Measurements from ENCODE around the gene POLR2A. TPM values are rescaled to one million over a fixed set of nuclear protein-coding genes. Genes with fewer than 3 reads are reported as not detected.
"Not testable (repeated sequence)": the region's sequence is repeated elsewhere in the genome, so short reads cannot be mapped to it uniquely, and the experiment has no call there.

Gene POLR2A
- total RNA-seq, 1 experiment from 2014 or later, result 11.3 TPM

- no peak for DNase-seq (ENCODE audit: low spot score)
Measured at GRCh38 chr17:7460850-7461660, 23.1 kb upstream of the POLR2A start.

DNA sequence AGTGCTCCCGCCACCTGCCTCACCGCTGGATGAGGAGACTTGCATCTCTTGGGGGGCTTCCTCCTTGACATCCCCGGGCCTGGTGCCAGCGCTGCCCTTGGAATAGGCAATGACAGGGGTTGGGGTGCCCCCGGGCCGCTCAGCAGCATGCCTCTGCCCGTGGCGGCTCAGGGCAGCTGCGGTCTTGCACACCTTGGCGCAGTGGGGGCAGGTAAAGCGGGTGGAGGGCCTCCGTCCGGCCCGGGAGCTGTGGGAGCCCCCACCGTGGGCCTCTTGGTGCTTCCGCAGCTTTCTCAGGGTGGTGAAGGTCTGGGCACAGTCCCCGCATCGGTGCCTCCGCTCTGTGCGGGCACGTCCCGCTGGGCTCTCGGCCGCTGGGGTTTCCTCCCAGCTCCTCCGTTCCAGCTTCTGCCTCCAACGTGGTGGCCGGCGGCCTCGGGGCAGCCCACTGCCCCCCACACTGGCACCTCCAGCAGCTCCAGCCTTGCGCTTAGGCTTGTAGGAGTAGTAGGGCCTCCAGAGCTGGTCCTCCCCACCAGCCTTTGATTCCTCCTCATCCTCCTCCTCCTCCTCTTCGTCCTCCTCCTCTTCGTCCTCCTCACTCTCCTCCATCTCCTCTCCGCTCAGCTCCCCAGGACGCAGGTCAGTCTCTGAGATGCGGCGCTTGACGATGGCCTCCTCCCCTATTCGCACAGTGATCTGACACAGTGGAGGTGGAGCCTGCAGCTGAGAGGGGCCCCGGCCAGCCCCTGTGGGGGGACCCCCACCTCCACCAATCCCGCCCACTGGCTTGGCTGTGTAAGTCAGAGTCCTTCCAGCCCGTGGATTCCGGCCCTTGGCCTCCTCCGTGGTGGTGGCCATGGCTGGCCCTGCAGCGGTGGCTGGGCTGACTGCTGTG, 21.4 kb upstream of the POLR2A start:
- no peak for DNase-seq (ENCODE audit: low spot score)

- DNase-seq (ENCODE audit: low spot score), result no peak
Measured at GRCh38 chr17:7463372-7463846, 20.8 kb upstream of the POLR2A start.

DNA sequence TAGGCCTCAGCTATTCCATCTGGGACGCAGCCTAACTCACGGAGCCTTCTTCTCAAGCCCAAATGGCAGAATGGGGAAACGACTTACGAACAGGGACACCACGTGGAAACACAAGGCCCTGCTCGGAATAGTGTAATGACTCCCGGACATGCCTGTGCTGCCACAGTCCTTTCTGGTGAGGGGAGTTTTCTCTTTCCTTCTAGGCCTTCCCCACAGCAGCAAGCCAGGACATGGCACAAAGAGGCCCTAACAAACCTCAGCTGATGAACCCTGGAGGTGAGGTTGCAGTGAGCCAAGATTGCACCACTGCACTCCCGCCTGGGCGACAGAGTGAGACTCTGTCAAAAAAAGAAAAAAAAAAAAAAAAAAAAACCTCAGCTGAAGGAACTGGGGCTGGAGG, 20.1 kb upstream of the POLR2A start:
- DNase-seq (ENCODE audit: low spot score), result no peak

DNA sequence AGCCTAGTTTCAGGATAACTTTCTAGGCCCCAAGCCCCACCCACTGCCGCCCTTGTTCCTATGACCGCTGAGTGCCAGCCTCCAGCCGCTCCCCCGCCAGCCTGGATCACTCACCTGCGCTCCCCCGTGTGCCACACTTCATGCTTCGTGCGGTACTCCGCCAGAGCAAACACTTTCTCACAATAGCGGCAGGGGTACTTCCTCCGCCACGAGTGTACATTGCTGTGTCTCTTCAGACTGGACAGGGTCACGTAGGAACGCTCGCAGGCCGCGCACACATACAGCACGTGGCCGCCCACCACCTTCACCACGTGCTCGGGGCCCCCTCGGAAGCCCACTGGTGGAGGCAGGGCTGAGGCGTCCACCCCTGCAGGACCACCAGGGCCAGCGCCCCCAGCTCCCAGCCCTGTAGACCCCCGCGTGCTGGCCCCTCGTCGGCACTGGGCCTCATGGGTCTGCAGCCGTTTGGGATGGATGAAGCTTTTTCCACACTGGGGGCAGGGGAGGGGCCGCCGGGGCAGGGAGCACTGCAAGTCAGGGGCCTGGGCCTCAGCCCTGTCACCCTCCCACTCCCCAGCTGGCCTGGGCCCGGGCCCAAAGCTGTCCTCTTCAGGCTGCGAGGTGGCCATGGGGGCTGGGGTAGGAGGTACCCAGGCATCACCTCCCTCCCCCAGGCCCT, 18.4 kb upstream of the POLR2A start:
- DNase-seq (ENCODE audit: low spot score), result no peak

DNA sequence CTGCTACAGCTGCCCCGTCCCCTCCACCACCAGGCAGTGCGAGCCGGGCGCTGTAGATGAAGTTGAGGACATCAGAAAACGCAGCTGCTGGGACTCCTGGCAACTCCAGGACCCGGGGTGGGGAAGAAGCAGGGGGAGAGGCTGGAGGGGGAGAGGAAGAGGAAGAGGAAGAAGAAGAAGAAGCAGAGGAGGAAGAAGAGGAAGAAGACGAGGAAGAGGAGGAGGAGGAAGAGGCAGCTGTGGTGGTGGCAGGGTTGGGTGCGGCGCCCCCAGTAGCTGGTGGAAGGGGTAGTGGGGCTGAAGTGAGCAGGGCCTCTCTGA, 17.9 kb upstream of the POLR2A start:
- DNase-seq (ENCODE audit: low spot score), result no peak

GRCh38 chr17:7466639-7467341, 17.4 kb upstream of the POLR2A start:
- no peak for DNase-seq (ENCODE audit: low spot score)

DNA sequence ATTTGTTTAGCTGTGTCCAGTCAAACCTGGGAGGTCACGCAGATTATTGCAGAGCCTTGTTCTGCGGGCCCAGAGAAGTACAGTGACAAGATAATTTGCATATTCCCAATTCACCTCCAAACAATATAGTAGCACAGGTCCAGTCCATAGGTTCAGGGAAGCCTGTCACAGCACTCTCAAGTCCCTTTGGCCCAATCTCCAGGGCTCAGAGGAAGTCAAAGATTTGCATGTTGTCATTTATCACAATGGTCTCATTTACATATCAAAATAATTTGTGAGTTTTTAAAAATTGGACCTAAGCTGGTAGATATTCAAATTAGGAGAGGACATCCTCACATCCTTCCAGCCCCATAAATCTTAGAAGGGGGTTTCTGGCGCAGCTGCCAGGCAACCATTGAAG, 16.7 kb upstream of the POLR2A start:
- no peak for DNase-seq (ENCODE audit: low spot score)

GRCh38 chr17:7468290-7468689, 15.9 kb upstream of the POLR2A start:
- DNase-seq (ENCODE audit: low spot score), result no peak

DNA sequence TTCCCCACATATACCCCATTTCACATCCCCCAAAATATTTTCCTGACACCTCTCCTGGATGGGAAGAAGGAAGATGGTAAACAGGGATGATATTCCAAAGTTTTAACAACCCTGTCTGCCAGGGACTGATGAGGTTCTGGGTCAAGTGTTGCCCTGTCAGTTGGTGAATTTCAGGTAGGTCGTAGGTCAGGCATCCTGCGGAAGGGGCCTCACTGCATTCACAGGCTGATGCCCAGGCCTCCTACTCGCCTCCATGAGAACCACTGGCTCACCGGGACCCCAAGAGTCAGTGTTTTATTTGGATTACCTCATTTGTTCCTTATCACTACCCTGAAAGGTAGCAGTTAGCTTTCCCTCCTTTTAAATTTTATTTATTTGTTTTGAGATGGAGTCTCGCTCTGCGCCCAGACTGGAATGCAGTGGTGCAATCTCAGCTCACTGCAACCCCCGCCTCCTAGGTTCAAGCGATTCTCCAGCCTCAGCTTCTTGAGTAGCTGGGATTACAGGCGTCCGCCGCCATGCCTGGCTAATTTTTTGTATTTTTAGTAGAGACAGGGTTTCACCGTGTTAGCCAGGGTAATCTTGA, 15.3 kb upstream of the POLR2A start:
- no peak for DNase-seq (ENCODE audit: low spot score)

GRCh38 chr17:7469843-7470242, 14.3 kb upstream of the POLR2A start:
- not testable (repeated sequence) for DNase-seq (ENCODE audit: low spot score)

- not testable (repeated sequence) for DNase-seq (ENCODE audit: low spot score)
Measured at GRCh38 chr17:7470457-7470973, 13.7 kb upstream of the POLR2A start.

DNA sequence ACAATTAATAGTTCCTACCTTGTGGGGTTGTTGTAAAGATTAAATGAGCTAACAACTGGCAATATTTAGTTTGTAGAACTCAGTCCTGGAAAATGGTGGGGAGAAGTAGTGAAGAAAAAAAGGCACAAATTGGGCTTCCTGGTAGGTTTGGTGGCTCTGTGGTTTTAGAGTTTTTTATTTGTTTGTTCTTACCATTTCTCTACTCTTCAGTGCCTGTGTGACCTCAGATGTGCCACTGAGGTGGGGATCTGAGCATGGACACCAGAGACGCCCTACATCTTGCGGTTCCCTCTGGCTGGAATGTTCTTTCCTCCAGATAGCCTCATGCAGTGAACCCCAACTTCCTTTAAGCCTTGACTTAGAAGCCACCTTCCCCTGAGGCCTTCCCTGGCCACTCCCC, 12.4 kb upstream of the POLR2A start:
- DNase-seq (ENCODE audit: low spot score), result no peak

- DNase-seq (ENCODE audit: low spot score), result not testable (repeated sequence)
Measured at GRCh38 chr17:7474767-7475166, 9.4 kb upstream of the POLR2A start.

GRCh38 chr17:7475764-7476422, 8.3 kb upstream of the POLR2A start:
- no peak for DNase-seq (ENCODE audit: low spot score)

GRCh38 chr17:7476494-7476893, 7.7 kb upstream of the POLR2A start:
- DNase-seq (ENCODE audit: low spot score), result no peak

DNA sequence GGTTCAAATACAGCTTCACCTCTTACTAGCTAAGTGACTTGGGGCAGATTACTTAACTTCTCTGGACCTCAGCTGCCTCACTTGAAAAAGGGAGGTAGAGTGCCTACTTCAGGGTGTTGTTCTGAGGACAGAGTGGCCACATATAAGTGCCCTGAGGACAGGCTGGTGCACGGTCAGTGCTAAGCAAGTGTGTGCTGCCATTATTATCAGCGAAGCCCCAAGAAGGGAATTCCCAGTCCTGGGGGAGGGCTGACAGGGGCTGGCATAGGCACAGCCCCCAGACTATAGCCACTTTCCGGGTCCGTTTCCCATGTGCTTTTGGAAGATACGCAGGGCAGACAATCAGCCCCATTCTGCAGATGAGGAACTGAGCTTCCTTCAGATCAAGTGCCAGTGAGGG, 7.2 kb upstream of the POLR2A start:
- DNase-seq (ENCODE audit: low spot score), result no peak

GRCh38 chr17:7477392-7478275, 6.5 kb upstream of the POLR2A start:
- DNase-seq (ENCODE audit: low spot score), result peak; percentile 36
